HG03097 (cell line): ENCODE results near the gene DCUN1D2.
"Not testable (repeated sequence)": the region's sequence is repeated elsewhere in the genome, so short reads cannot be mapped to it uniquely, and the experiment has no call there.

Experiments used
- ATAC-seq: cut with Tn5 transposase; IDR thresholded peaks from one replicate; pipeline ENCODE4 v1.9.1; 2021; ENCODE audit not compliant: unreplicated experiment, low FRiP score

DCUN1D2 gene

DNA sequence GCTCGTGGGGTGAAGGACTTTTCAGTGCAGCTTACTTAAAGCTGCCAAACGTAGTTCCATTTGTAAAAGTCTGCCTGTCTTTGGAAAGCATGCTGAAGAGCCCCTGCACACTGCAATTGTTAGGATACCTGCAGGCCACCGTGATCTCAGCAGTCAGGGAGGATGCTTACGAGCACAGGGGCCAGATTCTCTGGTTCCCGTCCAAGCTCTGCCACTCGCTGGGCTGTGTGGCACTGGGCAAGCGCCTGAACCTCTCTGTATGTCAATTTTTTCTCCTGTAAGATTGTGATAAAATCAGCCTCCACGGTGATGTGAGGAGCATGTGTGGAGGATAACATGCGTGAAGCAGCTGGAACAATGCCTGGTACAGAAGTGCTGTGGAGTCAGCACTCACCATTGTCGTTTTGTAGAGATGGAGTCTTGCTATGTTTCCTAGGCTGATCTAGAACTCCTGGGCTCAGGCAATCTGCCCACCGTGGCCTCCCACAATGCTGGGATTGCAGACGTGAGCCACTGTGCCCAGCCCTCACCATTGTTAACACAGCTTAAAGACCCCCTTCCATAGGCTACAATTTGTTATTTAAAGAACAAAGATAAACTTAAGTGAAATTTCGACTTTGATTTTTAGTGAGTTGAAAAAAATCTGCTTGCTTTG, 40.7 kb downstream of the DCUN1D2 start:
- ATAC-seq = no peak

DNA sequence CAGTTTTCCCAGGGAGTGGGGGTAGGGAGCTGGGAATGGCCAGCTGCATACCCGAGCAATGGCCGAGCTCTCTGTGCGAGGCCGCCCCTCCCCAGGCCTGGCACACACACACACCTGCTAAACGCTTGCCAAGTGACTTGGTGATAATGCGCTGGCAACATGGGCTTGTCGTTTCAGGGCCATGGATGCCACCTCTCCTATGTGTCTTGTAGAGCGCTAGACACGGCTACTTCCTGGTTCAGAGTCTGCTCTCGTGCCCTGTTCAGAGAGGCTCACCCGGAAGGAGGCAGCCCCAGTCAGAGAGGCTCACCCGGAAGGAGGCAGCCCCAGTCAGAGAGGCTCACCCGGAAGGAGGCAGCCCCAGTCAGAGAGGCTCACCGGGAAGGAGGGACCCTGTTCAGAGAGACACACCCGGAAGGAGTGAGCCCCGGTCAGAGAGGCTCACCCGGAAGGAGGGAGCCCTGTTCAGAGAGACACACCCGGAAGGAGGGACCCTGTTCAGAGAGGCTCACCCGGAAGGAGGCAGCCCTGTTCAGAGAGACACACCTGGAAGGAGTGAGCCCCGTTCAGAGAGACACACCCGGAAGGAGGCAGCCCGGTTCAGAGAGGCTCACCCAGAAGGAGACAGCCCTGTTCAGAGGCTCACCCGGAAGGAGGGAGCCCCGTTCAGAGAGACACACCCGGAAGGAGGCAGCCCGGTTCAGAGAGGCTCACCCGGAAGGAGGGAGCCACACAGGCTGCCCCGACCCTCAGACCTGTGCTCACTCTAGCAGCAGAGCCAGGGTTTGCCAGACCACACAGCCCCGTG, 41.4 kb downstream of the DCUN1D2 start:
- ATAC-seq = no peak

DNA sequence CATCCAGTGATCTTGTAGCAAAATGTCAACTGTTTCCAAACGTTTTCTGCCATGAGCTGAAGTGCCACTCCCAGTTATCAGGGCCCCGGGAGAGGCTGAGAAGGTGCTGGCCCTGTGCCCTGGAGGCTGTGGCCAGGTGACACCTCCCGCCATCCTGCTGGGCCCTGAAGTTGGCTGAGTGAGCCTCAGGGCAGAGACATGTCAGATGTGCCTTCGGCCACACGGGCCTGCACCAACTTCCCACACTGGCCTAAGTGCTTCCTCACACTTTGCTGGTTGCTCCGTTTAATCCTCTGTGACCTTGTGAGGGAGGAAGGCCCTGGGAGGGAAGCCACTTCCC, 42.0 kb downstream of the DCUN1D2 start:
- no peak for ATAC-seq

DNA sequence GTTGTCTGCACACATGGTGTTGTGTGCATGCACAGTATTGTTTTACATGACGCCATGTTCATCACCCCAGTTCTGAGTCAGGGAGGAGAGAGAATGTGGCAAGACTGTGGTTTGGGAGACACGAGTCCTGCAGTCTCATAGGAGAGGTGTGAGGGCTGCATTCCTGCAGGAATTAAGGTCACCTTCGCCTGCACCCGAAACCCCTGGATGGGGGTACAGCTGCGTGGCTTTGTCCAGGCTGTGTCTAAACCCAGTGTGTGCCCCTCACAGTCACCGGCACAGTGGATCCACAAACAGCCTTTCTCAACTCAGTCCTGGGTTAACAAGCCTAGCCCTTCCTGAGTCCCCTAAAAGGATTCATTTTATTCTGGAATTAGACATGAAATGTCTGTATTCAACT, 42.9 kb downstream of the DCUN1D2 start:
- no peak for ATAC-seq

DNA sequence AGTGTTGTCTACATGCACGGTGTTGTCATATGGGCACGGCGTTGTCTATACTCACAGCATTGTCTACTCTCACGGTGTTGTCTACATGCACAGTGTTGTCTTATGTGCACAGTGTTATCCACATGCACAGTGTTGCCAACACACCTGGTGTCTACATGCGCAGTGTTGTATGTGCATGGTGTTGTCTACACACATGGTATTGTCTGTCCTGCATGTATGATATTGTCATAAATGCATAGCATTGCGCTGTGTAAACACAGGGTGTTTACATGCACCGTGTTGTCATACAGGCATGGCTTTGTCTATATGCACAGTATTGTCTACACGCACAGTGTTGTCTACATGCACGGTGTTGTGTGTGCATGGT, 44.0 kb downstream of the DCUN1D2 start:
- ATAC-seq = no peak

DNA sequence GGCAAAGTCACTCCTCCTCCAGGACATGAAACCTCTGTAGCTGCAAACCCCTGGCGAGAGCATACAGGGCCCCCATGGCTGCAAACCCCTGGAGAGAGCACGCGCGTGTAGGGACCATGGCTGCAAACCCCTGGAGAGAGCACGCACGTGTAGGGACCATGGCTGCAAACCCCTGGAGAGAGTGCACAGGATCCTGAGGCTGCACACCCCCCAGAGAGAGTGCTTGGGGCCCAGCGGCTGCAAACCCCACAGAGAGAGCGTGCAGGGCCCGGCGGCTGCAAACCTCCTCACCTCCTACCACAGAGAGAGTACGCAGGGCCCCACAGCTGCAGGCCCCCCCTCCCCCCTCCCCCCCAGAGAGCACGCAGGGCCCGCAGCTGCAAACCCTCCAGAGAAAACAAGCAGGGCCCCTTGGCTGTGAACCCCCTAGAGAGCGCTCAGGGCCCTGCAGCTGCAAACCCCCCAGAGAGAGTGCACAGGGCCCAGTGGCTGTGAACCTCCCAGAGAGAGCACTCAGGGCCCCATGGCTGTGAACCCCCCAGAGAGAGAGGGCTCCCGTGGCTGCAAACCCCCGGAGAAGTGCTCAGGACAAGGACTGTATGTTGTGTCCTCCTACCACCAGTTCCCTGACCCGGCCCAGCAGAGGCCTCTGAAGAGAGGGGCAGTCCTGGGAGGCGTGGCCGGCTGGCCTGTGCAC, 44.6 kb downstream of the DCUN1D2 start:
- peak; percentile 62 for ATAC-seq

DNA sequence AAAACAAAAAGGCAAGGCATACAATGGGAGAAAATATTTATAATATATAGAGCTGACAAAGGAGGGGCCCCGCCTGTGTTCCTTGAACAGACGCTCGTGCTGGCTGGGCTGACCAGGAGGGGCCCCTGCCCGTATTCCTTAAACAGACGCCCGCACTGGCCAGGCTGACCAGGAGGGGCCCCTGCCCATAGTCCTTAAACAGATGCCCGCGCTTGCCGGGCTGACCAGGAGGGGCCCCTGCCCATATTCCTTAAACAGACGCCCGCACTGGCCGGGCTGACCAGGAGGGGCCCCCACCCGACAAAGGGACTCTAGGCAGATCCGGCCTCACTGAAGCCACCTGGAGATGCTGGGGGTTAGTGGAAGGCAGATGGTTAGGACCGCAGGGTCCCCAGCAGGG, 46.5 kb downstream of the DCUN1D2 start:
- no peak for ATAC-seq

DNA sequence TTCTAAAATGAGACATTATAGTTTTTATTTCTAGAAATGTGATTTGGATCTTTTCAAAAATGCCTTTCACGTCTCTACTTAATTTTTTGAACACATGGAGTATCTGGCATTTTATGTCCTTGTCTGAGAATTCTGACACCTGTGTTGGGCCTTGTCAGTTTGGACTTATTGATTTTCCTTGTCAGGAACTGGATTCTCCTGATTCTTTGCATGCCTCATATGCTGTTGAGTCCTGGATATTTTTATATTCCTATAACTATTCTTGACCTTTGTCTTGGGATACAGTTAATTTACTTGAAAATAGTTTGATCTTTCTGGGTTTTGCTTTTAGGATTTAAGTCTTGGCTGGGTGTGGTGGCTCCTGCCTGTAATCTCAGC, 47.5 kb downstream of the DCUN1D2 start:
- no peak for ATAC-seq

DNA sequence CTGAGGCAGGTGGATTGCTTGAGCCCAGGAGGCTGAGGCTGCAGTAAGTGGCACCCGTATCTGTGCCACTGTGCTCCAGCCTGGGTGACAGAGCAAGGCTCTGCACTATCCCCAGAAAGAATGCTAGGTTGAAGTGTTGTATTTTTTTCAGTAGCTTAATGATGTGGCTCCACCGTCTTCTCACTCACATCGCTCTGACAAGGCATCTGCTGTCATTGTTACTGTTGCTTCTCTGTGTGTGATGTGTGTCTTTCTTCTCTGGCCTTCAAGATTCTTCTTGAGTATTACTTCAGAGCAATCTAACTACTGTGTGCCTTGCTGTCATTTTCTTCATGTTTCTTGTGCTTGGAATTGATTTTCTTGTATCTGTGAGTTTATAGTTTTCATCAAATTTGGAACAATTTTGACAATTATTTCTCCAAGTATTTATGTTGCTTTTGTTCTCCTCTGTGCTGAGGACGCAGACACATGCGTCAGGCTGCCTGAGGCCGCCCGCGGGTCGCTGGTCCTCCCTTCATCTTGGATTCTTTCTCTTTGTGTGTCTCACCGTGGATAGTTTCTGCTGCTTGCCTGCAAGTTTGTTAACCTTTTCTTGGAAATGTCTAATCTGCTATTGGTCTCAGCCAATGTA, 48.0 kb downstream of the DCUN1D2 start:
- no peak for ATAC-seq

DNA sequence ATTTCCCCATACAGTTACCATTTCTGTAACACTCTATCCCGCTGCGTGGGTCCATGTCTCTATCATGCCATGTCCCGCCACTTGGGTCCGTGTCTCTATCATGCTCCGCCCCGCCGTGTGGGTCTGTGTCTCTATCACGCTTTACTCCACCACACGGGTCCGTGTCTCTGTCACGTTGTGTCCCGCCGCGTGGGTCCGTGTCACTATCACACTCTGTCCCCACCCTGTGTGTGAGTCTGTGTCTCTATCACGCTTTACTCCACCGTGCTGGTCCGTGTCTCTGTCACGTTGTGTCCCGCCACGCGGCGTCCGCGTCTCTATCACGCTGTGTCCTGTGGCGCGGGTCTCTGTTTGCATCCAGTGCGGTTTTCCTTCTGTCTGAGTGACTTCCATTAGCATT, 48.9 kb downstream of the DCUN1D2 start:
- ATAC-seq = no peak

DNA sequence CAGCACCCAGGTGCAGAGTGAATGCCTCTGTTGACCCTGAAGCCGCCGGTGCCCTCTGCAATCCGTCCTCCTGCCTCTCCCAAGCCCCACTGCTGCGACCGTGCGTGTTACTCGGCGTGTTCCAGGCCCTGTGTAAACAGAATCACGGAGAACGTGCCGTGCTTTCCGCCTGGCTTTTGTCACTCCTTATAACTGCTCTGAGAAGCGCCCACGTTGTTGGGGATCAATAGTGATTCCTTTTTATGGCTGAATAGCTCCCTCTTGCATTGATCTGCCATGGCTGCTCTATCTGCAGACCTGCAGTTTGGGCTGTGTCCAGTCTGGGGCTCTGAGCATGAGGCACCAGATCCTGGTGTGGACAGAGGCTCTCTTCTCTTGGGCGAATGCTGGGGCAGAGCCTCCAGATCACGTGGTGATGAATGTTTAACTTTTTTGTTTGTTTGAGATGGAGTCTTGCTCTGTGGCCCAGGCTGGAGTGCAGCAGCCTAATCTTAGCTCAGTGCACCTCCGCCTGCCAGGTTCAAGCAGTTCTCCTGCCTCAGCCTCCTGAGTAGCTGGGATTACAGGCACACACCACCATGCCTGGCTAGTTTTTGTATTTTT, 53.0 kb downstream of the DCUN1D2 start:
- ATAC-seq = no peak

DNA sequence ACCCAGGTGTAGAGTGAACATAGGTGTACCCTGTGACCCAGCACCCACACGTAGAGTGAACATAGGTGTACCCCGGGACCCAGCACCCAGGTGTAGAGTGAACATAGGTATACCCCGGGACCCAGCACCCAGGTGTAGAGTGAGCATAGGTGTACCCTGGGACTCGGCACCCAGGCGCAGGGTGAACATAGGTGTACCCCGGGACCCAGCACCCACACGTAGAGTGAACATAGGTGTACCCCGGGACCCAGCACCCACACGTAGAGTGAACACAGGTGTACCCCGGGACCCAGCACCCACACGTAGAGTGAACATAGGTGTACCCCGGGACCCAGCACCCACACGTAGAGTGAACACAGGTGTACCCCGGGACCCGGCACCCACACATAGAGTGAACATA, 53.6 kb downstream of the DCUN1D2 start:
- ATAC-seq = not testable (repeated sequence)

DNA sequence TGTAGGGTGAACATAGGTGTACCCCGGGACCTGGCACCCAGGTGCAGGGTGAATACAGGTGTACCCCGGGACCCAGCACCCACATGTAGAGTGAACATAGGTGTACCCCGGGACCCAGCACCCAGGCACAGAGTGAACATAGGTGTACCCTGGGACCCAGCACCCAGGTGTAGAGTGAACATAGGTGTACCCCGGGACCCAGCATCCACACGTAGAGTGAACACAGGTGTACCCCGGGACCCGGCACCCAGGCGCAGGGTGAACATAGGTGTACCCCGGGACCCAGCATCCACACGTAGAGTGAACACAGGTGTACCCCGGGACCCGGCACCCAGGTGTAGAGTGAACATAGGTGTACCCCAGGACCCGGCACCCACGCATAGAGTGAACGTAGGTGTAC, 54.6 kb downstream of the DCUN1D2 start:
- not testable (repeated sequence) for ATAC-seq

DNA sequence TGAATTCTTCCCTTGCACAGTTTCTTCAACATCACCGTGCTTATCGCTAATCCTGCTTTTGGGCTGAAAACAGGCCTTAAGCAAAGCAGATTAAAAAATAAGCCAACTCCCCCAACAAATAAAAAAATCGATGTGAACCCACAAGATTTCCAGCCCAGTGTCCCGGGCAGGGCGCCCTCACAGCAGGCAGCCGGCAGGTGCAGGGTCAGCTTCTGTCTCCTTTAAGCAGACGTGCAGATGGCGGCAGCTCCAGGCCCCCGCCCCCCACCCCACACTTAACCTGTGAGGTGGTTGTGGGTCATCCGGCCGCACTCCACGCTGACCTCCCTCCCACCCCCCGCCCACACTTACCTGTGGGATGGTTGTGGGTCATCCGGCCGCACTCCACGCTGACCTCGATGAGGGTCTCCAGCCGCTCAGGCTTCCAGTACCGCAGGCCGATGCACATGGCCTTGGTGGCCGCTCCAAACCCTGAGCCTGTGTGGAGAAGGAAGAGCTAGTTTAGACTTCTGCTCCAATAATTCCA, 57.1 kb downstream of the DCUN1D2 start:
- no peak for ATAC-seq

DNA sequence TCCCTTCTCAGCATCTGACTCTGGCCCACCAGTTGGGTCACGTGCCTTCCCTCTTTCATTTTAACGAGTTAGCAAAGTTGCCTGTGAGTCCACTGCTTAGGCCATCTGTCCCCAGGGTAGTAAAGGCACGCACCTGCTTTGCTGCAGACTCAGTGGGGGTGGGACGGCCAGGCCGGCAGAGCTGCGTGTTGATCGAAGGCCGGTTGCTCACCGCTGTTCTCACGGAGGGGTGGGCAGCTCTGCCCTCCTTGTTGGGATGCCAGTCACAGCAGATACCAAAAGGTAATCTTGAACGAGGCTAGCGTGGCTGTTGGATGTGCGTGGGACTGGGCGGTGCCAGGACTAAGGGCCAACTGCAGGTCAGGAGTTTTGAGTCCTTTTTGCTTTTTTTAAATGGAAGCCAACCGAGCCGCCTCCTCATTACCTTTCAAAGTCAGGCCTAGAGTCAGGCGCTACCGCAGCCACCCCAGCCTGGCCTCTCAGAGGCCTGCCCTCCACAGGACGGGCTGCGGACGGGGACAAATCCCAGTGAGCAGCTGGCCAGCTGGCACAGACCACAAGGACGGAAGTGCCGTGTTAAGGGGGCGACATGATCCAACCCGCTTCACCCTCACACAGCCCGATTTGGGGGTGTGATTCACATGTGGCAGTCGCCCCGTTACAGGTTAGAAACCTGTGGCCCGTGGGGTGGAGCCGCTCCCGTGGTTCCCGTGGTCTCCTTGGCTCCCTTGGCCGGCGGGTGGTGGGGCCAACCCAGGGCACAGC, 57.8 kb downstream of the DCUN1D2 start:
- no peak for ATAC-seq

DNA sequence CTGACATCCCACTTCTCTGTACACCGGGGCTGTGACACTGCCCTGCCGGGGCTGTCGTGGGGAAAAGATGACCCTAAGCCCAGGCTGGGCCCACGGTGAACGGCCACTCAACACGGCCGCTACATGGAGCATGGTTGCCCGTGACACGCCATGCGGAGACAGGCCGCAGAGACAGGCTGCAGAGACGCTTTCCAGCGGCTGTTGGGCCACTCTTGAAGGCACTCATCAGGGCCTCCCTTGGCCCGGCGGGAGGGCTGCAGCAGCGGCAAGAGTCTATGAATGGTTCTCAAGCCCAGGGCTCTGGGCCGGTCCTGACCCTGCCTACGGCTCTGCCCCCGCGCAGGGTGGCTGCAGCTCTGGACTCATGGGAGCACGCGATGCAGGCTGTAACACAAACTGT, 59.3 kb downstream of the DCUN1D2 start:
- ATAC-seq = no peak

DNA sequence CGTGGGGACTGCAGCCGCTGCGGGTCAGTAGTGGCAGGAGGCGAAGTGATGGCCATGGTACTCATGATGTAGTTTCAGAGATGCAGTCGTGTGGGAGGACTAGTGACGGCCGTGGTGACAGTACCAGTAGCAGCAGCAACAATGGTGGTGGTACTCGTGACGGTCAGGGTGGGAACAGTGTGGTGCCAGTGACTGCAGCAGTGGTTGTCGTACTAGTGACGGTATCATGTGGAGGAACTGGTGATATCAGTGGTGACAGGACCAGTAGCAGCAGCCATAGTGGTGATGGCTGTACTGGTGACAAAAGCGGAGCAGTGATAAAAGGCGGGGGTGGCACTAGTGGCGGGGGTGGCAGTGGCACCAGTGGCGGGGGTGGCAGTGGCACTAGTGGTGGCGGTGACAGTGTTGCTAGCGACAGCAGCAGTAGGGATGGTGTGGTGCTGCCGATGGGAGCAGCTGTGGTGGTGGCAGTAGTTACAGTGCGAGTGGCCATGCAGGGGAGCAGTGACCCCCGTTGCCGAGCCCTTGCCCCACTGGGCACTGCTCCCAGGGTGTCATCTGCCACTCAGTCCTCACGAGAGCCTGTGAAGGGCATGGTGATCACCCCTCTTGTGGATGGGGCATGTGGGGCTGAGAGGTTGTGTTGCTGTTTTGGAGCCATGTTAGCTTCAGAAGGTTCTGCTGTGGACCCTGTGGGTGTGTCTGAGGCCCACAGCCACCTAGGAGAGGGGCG, 60.0 kb downstream of the DCUN1D2 start:
- no peak for ATAC-seq

DNA sequence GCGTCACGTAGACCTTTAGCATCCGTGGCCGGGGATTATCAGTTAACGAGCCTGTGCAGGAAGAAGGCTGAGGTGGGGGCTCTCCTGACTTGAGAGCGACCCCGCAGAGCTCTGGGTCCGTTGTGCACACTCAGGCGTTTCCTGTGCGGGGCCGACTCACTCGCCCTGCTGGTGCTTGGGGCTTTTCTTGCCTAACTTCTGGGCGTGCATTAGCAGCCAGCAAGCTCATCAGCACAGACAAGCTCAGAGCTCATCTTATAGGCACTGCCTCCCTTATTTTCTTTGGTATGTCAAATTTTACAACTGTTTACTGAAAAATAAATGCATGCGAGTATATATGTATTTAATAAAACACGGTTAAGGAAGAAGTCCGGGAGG, 60.9 kb downstream of the DCUN1D2 start:
- ATAC-seq = no peak

DNA sequence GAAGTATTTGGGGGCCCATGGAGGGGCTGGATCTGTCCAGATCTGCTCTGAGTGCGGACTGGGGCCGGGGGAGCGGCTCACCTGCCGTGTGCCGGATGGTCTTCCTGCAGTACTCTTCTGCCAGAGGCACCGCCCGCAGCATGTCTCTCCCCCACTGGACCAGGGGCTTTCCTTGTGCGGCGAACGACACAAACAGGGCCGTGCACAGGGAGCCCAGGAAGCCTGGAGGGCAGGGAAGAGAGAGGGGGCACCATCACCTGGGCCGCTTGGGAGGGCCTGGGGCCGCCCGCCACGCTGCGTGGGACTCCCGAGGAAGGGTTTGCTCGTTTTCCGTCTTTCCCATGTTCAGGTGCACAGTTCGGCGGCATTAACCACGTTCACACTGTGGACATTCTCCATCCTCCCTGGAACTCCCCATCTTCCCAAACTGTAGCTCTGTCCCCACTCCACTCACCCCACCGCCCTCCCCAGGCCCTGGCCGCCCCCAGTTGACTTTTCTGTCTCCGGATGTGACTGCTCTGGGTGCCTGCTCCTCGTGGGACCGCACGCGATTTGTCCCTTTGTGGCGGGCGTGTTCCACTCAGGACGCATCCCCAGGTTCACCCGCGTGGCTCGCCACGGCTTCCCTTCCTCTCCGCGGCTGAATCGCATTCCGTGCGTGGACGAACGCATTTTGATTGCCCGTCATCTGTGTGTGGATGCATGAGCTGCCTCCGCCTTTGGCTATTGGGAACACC, 61.5 kb downstream of the DCUN1D2 start:
- ATAC-seq = no peak
